ENCODE measurements around the gene LETM1. TPM values are rescaled to one million over a fixed set of nuclear protein-coding genes. Genes with fewer than 3 reads are reported as not detected.

LETM1 gene
- total RNA-seq, 2 donors from 2014 or later: 32.1 to 63.1 TPM

DNA sequence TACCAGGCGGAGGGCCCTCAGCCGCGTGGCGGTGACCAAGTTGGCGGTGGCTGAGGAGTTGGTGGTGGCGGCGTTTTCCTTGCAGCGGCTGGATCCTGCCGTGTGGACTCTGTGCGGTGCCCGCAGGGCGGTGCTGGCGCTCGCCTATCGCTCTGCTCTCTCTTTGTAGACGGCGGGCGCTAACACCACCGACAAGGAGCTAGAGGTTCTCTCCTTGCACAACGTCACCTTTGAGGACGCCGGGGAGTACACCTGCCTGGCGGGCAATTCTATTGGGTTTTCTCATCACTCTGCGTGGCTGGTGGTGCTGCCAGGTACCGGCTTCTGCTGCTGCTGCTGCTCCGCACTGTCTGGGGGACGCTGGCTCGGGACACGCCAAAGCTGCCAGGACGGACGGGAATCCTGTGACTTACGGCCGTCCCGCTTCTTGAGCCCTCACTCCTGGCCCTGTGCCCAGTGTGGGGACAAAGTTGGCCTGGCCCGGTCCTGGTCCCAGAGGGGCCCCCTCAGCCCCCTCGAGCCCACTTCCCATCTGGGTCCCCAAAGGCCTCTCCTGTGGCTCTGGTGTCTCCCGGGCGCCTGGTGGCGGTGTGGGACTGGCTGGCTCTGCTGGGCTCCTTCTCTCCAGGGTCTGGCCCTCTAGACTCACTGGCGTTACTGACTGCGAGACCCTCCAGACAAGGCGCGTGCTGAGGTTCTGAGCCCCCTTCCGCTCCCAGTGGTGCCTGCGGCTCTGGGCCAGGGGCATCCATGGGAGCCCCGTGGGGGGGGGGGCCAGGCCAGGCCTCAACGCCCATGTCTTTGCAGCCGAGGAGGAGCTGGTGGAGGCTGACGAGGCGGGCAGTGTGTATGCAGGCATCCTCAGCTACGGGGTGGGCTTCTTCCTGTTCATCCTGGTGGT, 52.2 kb downstream of the LETM1 start:
- peaks cover 7% of the 10 kb centered on the region for H3K4me1 ChIP-seq (replicated peaks)
- no peak for DNase-seq (ENCODE audit: low spot score)
- TF ChIP-seq, protein P1, sequence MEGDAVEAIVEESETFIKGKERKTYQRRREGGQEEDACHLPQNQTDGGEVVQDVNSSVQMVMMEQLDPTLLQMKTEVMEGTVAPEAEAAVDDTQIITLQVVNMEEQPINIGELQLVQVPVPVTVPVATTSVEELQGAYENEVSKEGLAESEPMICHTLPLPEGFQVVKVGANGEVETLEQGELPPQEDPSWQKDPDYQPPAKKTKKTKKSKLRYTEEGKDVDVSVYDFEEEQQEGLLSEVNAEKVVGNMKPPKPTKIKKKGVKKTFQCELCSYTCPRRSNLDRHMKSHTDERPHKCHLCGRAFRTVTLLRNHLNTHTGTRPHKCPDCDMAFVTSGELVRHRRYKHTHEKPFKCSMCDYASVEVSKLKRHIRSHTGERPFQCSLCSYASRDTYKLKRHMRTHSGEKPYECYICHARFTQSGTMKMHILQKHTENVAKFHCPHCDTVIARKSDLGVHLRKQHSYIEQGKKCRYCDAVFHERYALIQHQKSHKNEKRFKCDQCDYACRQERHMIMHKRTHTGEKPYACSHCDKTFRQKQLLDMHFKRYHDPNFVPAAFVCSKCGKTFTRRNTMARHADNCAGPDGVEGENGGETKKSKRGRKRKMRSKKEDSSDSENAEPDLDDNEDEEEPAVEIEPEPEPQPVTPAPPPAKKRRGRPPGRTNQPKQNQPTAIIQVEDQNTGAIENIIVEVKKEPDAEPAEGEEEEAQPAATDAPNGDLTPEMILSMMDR (IDR thresholded peaks at IDR 0.05): no peak
- TF ChIP-seq POLR2A (IDR thresholded peaks at IDR 0.05) (no peak), POLR2AphosphoS5 (IDR thresholded peaks at IDR 0.05) (no peak)
- no peaks in the 10 kb centered on the region for H3K36me3 ChIP-seq
- no peak overlapping the region for H3K27ac ChIP-seq
- intact Hi-C loops (cut with DNase I): no loop called here
- 92% methylated on average over 45 of the region's 51 CpGs for WGBS
- H3K4me3 ChIP-seq: no peak overlapping the region
- H3K9me3 ChIP-seq: no peaks in the 10 kb centered on the region
- no peaks in the 10 kb centered on the region for H3K27me3 ChIP-seq (replicated peaks; ENCODE audit: insufficient read depth)

- no peak overlapping the region for H3K27ac ChIP-seq
- no peak for DNase-seq (ENCODE audit: low spot score)
- intact Hi-C loops (cut with DNase I): no loop called here
- H3K36me3 ChIP-seq: no peaks in the 10 kb centered on the region
- TF ChIP-seq, protein P1 (IDR thresholded peaks at IDR 0.05): no peak
- no peak for TF ChIP-seq POLR2A (IDR thresholded peaks at IDR 0.05)
- TF ChIP-seq POLR2AphosphoS5 (IDR thresholded peaks at IDR 0.05): no peak
- no peaks in the 10 kb centered on the region for H3K4me1 ChIP-seq (replicated peaks)
- 95% methylated on average over 65 of the region's 71 CpGs for WGBS
- no peak overlapping the region for H3K4me3 ChIP-seq
- H3K27me3 ChIP-seq (replicated peaks; ENCODE audit: insufficient read depth): no peaks in the 10 kb centered on the region
- H3K9me3 ChIP-seq: no peaks in the 10 kb centered on the region
These were observed 53.0 kb downstream of the LETM1 start for GRCh38 chr4:1802720-1803522.

- DNase-seq (ENCODE audit: low spot score): no peak
- 77% methylated on average over 22 of the region's 22 CpGs for WGBS
- Histone ChIP-seq H3K36me3 (no peaks in the 10 kb centered on the region), H3K4me3 (no peak overlapping the region), H3K27ac (no peak overlapping the region), H3K4me1 (replicated peaks) (no peaks in the 10 kb centered on the region), H3K9me3 (no peaks in the 10 kb centered on the region), H3K27me3 (replicated peaks; ENCODE audit: insufficient read depth) (no peaks in the 10 kb centered on the region)
- intact Hi-C loops (cut with DNase I): no loop called here
- TF ChIP-seq POLR2AphosphoS5 (IDR thresholded peaks at IDR 0.05): no peak
- TF ChIP-seq POLR2A (IDR thresholded peaks at IDR 0.05): no peak
- TF ChIP-seq, protein P1 (IDR thresholded peaks at IDR 0.05): no peak
These were observed 53.7 kb downstream of the LETM1 start for GRCh38 chr4:1802151-1802715.

- no peak for TF ChIP-seq POLR2AphosphoS5 (IDR thresholded peaks at IDR 0.05)
- WGBS: 92% methylated on average over 45 of the region's 56 CpGs
- Histone ChIP-seq H3K4me3 (no peak overlapping the region), H3K4me1 (replicated peaks) (no peaks in the 10 kb centered on the region), H3K27ac (no peak overlapping the region), H3K9me3 (no peaks in the 10 kb centered on the region), H3K27me3 (replicated peaks; ENCODE audit: insufficient read depth) (no peaks in the 10 kb centered on the region), H3K36me3 (no peaks in the 10 kb centered on the region)
- DNase-seq (ENCODE audit: low spot score): no peak
- intact Hi-C loops (cut with DNase I): no loop called here
These were observed 54.5 kb downstream of the LETM1 start for GRCh38 chr4:1801286-1801958.

DNA sequence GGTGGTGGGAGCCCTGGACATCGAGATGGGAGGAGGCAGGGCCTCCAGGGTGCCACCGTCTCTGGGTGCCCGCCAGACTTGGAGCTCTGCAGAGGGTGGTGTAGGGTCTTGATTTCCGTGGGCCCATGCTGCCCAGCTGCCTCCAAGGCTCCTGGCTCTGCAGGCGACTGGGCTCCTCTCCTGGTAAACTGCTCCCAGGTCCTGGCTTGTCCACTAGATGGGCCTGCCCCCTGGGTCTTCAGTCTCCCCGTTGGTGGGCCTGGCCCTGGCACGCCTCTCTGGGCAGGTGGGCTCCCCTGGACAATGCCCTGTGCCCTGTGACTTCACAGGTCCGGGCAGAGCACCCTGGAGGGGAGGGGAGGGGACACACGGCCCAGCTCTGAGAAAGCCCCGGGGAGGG, 55.2 kb downstream of the LETM1 start:
- 75% methylated on average over 10 of the region's 10 CpGs for WGBS
- Histone ChIP-seq H3K27ac (no peak overlapping the region), H3K36me3 (no peaks in the 10 kb centered on the region), H3K4me3 (no peak overlapping the region), H3K9me3 (no peaks in the 10 kb centered on the region), H3K4me1 (replicated peaks) (no peaks in the 10 kb centered on the region), H3K27me3 (replicated peaks; ENCODE audit: insufficient read depth) (no peaks in the 10 kb centered on the region)
- DNase-seq (ENCODE audit: low spot score): no peak
- TF ChIP-seq, protein P1 (IDR thresholded peaks at IDR 0.05): no peak
- TF ChIP-seq POLR2A (IDR thresholded peaks at IDR 0.05) (no peak), POLR2AphosphoS5 (IDR thresholded peaks at IDR 0.05) (no peak)
- intact Hi-C loops (cut with DNase I): no loop called here

Data from prostate gland (tissue), 2 donors.